Medulla oblongata (tissue), 1 donor: ENCODE measurements around the gene NEB.
"Not testable (repeated sequence)": the region's sequence is repeated elsewhere in the genome, so short reads cannot be mapped to it uniquely, and the experiment has no call there.

ENCODE experiments used
- DNase-seq: peaks from one replicate; pipeline ENCODE4 v3.0.0-alpha.2; 2015; ENCODE audit errors: extremely low spot score

NEB gene

GRCh38 chr2:151704480-151704961 lies 29.8 kb downstream of the NEB start:
- DNase-seq = not testable (repeated sequence)

- DNase-seq = not testable (repeated sequence)
Measured at GRCh38 chr2:151698134-151698533, 36.1 kb downstream of the NEB start.

GRCh38 chr2:151695778-151696177 lies 38.5 kb downstream of the NEB start:
- DNase-seq = no peak

GRCh38 chr2:151691631-151692030 lies 42.6 kb downstream of the NEB start:
- no peak for DNase-seq

- DNase-seq = no peak
Measured at GRCh38 chr2:151688719-151689118, 45.6 kb downstream of the NEB start.

GRCh38 chr2:151682459-151683003 lies 51.7 kb downstream of the NEB start:
- DNase-seq = no peak

- peak; percentile 7 for DNase-seq
Measured at GRCh38 chr2:151681051-151681450, 53.2 kb downstream of the NEB start.

- no peak for DNase-seq
Measured at GRCh38 chr2:151679994-151680393, 54.3 kb downstream of the NEB start.

GRCh38 chr2:151678849-151679248 lies 55.4 kb downstream of the NEB start:
- DNase-seq = no peak

- no peak for DNase-seq
Measured at GRCh38 chr2:151673016-151673415, 61.3 kb downstream of the NEB start.

- no peak for DNase-seq
Measured at GRCh38 chr2:151672277-151672676, 62.0 kb downstream of the NEB start.

- DNase-seq = no peak
Measured at GRCh38 chr2:151670846-151671597, 63.3 kb downstream of the NEB start.

- no peak for DNase-seq
Measured at GRCh38 chr2:151670346-151670745, 63.9 kb downstream of the NEB start.

- no peak for DNase-seq
Measured at GRCh38 chr2:151669585-151670081, 64.6 kb downstream of the NEB start.

- no peak for DNase-seq
Measured at GRCh38 chr2:151668737-151669136, 65.5 kb downstream of the NEB start.

- no peak for DNase-seq
Measured at GRCh38 chr2:151665959-151666358, 68.3 kb downstream of the NEB start.

- no peak for DNase-seq
Measured at GRCh38 chr2:151664520-151664919, 69.8 kb downstream of the NEB start.

- DNase-seq = no peak
Measured at GRCh38 chr2:151661625-151662024, 72.7 kb downstream of the NEB start.

- no peak for DNase-seq
Measured at GRCh38 chr2:151658081-151658480, 76.2 kb downstream of the NEB start.

GRCh38 chr2:151657667-151658076 lies 76.6 kb downstream of the NEB start:
- no peak for DNase-seq

GRCh38 chr2:151655663-151656398 lies 78.4 kb downstream of the NEB start:
- DNase-seq = no peak

- DNase-seq = no peak
Measured at GRCh38 chr2:151654891-151655290, 79.4 kb downstream of the NEB start.

GRCh38 chr2:151654085-151654484 lies 80.2 kb downstream of the NEB start:
- no peak for DNase-seq
